Type B pancreatic cell (in vitro differentiated cells): ENCODE results near the gene EGFR. TPM values are rescaled to one million over a fixed set of nuclear protein-coding genes. Genes with fewer than 3 reads are reported as not detected.

Source experiments
- DNase-seq: peaks from one replicate; pipeline ENCODE4 v3.0.0; 2021; ENCODE audit warnings: mixed read lengths; ENCODE audit not compliant: unreplicated experiment; ENCODE audit errors: extremely low spot score
- H3K27ac Mint-ChIP-seq: 2 replicates; pipeline ENCODE4 v1.8.0; 2021; ENCODE audit warnings: mild to moderate bottlenecking, mixed read lengths
- H3K27me3 Mint-ChIP-seq: 2 replicates; pipeline ENCODE4 v1.8.0; 2021; ENCODE audit warnings: mixed read lengths
- H3K36me3 Mint-ChIP-seq: 2 replicates; pipeline ENCODE4 v1.8.0; 2021; ENCODE audit warnings: mixed read lengths
- H3K4me1 Mint-ChIP-seq: one replicate; pipeline ENCODE4 v1.8.0; 2021; ENCODE audit warnings: mixed read lengths; ENCODE audit not compliant: unreplicated experiment
- H3K4me3 Mint-ChIP-seq: 2 replicates; pipeline ENCODE4 v1.8.0; 2021; ENCODE audit warnings: mild to moderate bottlenecking, mixed read lengths
- H3K9me3 Mint-ChIP-seq: 2 replicates; pipeline ENCODE4 v1.8.0; 2021; ENCODE audit warnings: mixed read lengths
- total RNA-seq: library from RNA; stranded (reverse); gene quantifications from 2 replicates; pipeline ENCODE4 v1.2.1, GENCODE V29; 2021; ENCODE audit warnings: low replicate concordance
- TF ChIP-seq, protein P1 (sequence below): fragments of 200-600 bp; sonication (generic); conservative IDR thresholded peaks from 2 replicates; pipeline ENCODE4 v1.5.0; 2021; ENCODE audit warnings: antibody characterized with exemption, mild to moderate bottlenecking

The EGFR gene
- total RNA-seq, 1 donor from 2014 or later, result 44.6 TPM

- DNase-seq, result no peak
- Mint-ChIP-seq H3K36me3 (peaks cover 4% of the 10 kb centered on the region), H3K9me3 (no peaks in the 10 kb centered on the region), H3K27me3 (no peaks in the 10 kb centered on the region), H3K27ac (peak overlapping the region; percentile 4), H3K4me3 (no peak overlapping the region), H3K4me1 (peaks cover 30% of the 10 kb centered on the region)
- TF ChIP-seq, protein P1, sequence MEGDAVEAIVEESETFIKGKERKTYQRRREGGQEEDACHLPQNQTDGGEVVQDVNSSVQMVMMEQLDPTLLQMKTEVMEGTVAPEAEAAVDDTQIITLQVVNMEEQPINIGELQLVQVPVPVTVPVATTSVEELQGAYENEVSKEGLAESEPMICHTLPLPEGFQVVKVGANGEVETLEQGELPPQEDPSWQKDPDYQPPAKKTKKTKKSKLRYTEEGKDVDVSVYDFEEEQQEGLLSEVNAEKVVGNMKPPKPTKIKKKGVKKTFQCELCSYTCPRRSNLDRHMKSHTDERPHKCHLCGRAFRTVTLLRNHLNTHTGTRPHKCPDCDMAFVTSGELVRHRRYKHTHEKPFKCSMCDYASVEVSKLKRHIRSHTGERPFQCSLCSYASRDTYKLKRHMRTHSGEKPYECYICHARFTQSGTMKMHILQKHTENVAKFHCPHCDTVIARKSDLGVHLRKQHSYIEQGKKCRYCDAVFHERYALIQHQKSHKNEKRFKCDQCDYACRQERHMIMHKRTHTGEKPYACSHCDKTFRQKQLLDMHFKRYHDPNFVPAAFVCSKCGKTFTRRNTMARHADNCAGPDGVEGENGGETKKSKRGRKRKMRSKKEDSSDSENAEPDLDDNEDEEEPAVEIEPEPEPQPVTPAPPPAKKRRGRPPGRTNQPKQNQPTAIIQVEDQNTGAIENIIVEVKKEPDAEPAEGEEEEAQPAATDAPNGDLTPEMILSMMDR, result no peak
Observed at GRCh38 chr7:55122263-55122662, 103.4 kb downstream of the EGFR start.

DNA sequence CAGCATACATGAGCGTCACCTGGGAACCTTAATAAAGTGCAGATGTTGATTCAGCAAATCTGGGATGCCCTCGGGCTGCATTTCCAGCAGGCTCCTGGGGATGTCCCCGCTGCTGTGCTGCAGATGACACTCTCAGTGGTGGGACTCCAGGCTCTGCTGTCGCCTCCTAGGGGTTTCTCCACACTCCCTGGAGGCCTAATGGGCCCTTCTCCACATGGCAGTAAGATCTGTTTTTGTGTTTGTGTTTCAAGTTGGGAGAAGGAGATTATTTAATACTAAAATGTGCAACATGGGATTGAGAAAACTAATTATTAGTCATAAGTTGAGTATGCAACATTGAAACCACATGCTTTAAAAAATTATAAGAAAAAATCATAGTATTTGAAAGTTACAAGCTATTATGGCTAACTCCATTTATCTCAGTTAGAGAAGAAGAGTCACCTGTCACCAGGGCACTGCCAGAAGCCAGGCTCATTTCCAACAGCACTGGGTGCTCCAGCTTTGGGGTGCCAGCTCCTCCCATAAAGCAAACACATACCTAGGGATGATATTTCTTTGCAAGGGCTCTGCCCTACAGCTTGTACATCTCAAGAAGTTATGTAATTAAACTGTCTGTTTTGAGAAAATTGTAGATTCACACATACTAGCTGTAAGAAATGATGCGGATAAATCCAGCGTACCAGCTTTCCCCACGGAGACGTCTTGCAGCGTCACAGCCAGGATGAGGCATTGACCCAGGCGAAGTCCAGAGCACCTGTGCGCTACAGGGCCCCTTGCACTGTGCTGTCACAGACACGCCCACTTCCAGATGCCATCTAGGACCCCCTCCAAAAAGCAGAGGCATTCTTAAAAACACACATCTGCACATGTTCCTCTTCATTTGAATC is 106.4 kb downstream of the EGFR start:
- no peak for DNase-seq
- peaks cover 58% of the 10 kb centered on the region for H3K4me1 Mint-ChIP-seq
- H3K27me3 Mint-ChIP-seq, result no peaks in the 10 kb centered on the region
- H3K9me3 Mint-ChIP-seq, result no peaks in the 10 kb centered on the region
- H3K27ac Mint-ChIP-seq, result no peak overlapping the region
- TF ChIP-seq, protein P1, result no peak
- H3K4me3 Mint-ChIP-seq, result no peak overlapping the region
- H3K36me3 Mint-ChIP-seq, result peaks cover 4% of the 10 kb centered on the region

- peak overlapping the region; percentile 22 for H3K27ac Mint-ChIP-seq
- H3K4me3 Mint-ChIP-seq, result peak overlapping the region; percentile 46
- no peak for DNase-seq
- TF ChIP-seq, protein P1, result no peak
- H3K36me3 Mint-ChIP-seq, result no peaks in the 10 kb centered on the region
- no peaks in the 10 kb centered on the region for H3K27me3 Mint-ChIP-seq
- H3K9me3 Mint-ChIP-seq, result no peaks in the 10 kb centered on the region
- H3K4me1 Mint-ChIP-seq, result peaks cover 51% of the 10 kb centered on the region
Observed at GRCh38 chr7:55127135-55127551, 108.3 kb downstream of the EGFR start.

- peak overlapping the region; percentile 22 for H3K27ac Mint-ChIP-seq
- peaks cover 50% of the 10 kb centered on the region for H3K4me1 Mint-ChIP-seq
- H3K9me3 Mint-ChIP-seq, result no peaks in the 10 kb centered on the region
- DNase-seq, result no peak
- H3K4me3 Mint-ChIP-seq, result peak overlapping the region; percentile 46
- TF ChIP-seq, protein P1, result no peak
- H3K36me3 Mint-ChIP-seq, result peaks cover 3% of the 10 kb centered on the region
- H3K27me3 Mint-ChIP-seq, result no peaks in the 10 kb centered on the region
Observed at GRCh38 chr7:55127622-55128081, 108.8 kb downstream of the EGFR start.

DNA sequence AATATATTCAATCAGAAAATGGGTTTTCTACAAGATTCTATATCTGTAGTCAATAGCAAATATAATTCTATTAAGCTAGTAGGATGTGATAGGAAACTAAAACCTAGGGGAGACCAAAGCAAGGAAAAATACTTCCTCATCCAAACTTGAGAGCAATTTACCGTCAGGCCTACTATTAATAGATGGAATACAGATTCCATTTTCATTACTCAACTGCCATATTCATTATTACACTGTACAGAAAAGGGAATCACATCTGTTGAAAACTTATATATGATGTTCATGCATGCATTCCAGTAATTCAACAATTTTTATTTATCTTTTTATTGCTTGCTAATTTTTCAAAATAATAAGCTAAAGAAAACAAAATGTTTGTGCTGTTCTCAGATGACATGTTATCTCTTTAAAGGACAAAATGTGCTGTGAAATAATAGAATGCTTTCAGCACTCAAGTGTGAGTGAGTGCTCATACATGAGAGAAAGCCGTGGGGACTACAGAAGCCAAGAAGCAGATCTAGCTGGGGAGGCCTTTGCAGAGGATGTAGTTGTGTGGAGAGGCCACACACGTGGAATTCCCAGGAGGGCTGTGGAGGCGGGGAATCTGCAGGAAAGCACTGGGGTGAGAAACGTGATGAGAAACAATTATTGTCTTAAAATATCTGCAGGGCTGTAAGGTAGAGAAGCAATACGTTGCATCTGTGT is 110.0 kb downstream of the EGFR start:
- peaks cover 54% of the 10 kb centered on the region for H3K4me1 Mint-ChIP-seq
- TF ChIP-seq, protein P1, result no peak
- H3K36me3 Mint-ChIP-seq, result peaks cover 7% of the 10 kb centered on the region
- H3K4me3 Mint-ChIP-seq, result no peak overlapping the region
- DNase-seq, result no peak
- peak overlapping the region; percentile 5 for H3K27ac Mint-ChIP-seq
- H3K27me3 Mint-ChIP-seq, result no peaks in the 10 kb centered on the region
- H3K9me3 Mint-ChIP-seq, result no peaks in the 10 kb centered on the region
